SK-N-SH treated with all-trans-retinoic acid at 6 μM for 48 hours (cell line): ENCODE results near the gene MAPK10.
"Not testable (repeated sequence)": the region's sequence is repeated elsewhere in the genome, so short reads cannot be mapped to it uniquely, and the experiment has no call there.

Source experiments
- ATAC-seq: fragments of 200-7000 bp; cut with Tn5 transposase; 3 replicates; pipeline ENCODE4 v1.9.1; 2020; ENCODE audit warnings: mild to moderate bottlenecking, moderate library complexity
- ARNTL ChIP-seq: fragments of 450-650 bp; formaldehyde crosslinking; IDR thresholded peaks from 2 replicates; pipeline ENCODE4 v1.5.0; 2020; ENCODE audit warnings: low read depth, mild to moderate bottlenecking, moderate library complexity, borderline replicate concordance
- BACH2 ChIP-seq: fragments of 250-450 bp; sonication (Bioruptor Pico); IDR thresholded peaks from 2 replicates; pipeline ENCODE4 v1.9.0; 2021; ENCODE audit warnings: mild to moderate bottlenecking, borderline replicate concordance
- CREB5 ChIP-seq: fragments of 250-450 bp; sonication (Bioruptor Pico); IDR thresholded peaks from 2 replicates; pipeline ENCODE4 v1.5.1; 2020; ENCODE audit warnings: low read depth, mild to moderate bottlenecking, moderate library complexity
- CSDC2 ChIP-seq: fragments of 250-450 bp; sonication (Bioruptor Pico); IDR thresholded peaks from 2 replicates; pipeline ENCODE4 v1.5.0; 2020; ENCODE audit warnings: mild to moderate bottlenecking, moderate library complexity
- CSRNP3 ChIP-seq: fragments of 250-450 bp; sonication (Bioruptor Pico); IDR thresholded peaks from 2 replicates; pipeline ENCODE4 v1.5.1; 2021; ENCODE audit warnings: mild to moderate bottlenecking, moderate library complexity
- ESRRG ChIP-seq: fragments of 250-450 bp; sonication (Bioruptor Pico); IDR thresholded peaks from 2 replicates; pipeline ENCODE4 v1.6.1; 2021; ENCODE audit warnings: mild to moderate bottlenecking
- GLIS3 ChIP-seq: fragments of 250-450 bp; sonication (Bioruptor Pico); IDR thresholded peaks from 2 replicates; pipeline ENCODE4 v1.5.0; 2020; ENCODE audit warnings: mild to moderate bottlenecking, moderate library complexity
- ISL1 ChIP-seq: fragments of 250-450 bp; sonication (Bioruptor Pico); IDR thresholded peaks from 2 replicates; pipeline ENCODE4 v2.1.2; 2022; ENCODE audit warnings: mild to moderate bottlenecking, moderate library complexity
- OSR1 ChIP-seq: fragments of 250-450 bp; sonication (Bioruptor Pico); IDR thresholded peaks from 2 replicates; pipeline ENCODE4 v1.8.0; 2022; ENCODE audit warnings: moderate library complexity, mild to moderate bottlenecking, inconsistent platforms
- POU6F1 ChIP-seq: fragments of 250-450 bp; sonication (Bioruptor Pico); IDR thresholded peaks from 2 replicates; pipeline ENCODE4 v1.8.0; 2021; ENCODE audit warnings: low read depth, mild to moderate bottlenecking, moderate library complexity, borderline replicate concordance
- PPARA ChIP-seq: fragments of 250-450 bp; sonication (Bioruptor Pico); IDR thresholded peaks from 2 replicates; pipeline ENCODE4 v1.5.0; 2020; ENCODE audit warnings: mild to moderate bottlenecking, borderline replicate concordance
- RARB ChIP-seq: fragments of 250-450 bp; sonication (Bioruptor Pico); IDR thresholded peaks from 2 replicates; pipeline ENCODE4 v1.8.0; 2021; ENCODE audit warnings: mild to moderate bottlenecking, moderate library complexity
- SNAI2 ChIP-seq: fragments of 250-450 bp; sonication (Bioruptor Pico); IDR thresholded peaks from 2 replicates; pipeline ENCODE4 v1.5.0; 2020; ENCODE audit warnings: mild to moderate bottlenecking, moderate library complexity
- TCF4 ChIP-seq: fragments of 250-450 bp; sonication (Bioruptor Pico); IDR thresholded peaks from 2 replicates; pipeline ENCODE4 v1.8.0; 2021; ENCODE audit warnings: mild to moderate bottlenecking, moderate library complexity, borderline replicate concordance
- TOX ChIP-seq: fragments of 250-450 bp; sonication (Bioruptor Pico); IDR thresholded peaks from 2 replicates; pipeline ENCODE4 v1.8.0; 2021; ENCODE audit warnings: mild to moderate bottlenecking, moderate library complexity, borderline replicate concordance
- ZFP3 ChIP-seq: fragments of 250-450 bp; sonication (Bioruptor Pico); IDR thresholded peaks from 2 replicates; pipeline ENCODE4 v1.5.0; 2020; ENCODE audit warnings: mild to moderate bottlenecking, moderate library complexity
- ZFP30 ChIP-seq: fragments of 450-650 bp; formaldehyde crosslinking; IDR thresholded peaks from 2 replicates; pipeline ENCODE4 v1.5.0; 2022; ENCODE audit warnings: mild to moderate bottlenecking, moderate library complexity
- ZNF565 ChIP-seq: fragments of 450-650 bp; formaldehyde crosslinking; conservative IDR thresholded peaks from 2 replicates; pipeline ENCODE4 v1.5.0; 2020; ENCODE audit warnings: low read depth, mild to moderate bottlenecking, moderate library complexity
- ZNF70 ChIP-seq: fragments of 450-650 bp; formaldehyde crosslinking; IDR thresholded peaks from 2 replicates; pipeline ENCODE4 v1.5.0; 2020; ENCODE audit warnings: mild to moderate bottlenecking, moderate library complexity

The MAPK10 gene

GRCh38 chr4:86096373-86096772, 263.5 kb downstream of the MAPK10 start:
- no peak for TF ChIP-seq RARB (CRISPR knock-in tag)
- no peak for TF ChIP-seq BACH2 (CRISPR knock-in tag)
- TF ChIP-seq POU6F1 (CRISPR knock-in tag) = no peak
- TF ChIP-seq, all 23 proteins: peak for 0
- no peak for ATAC-seq

GRCh38 chr4:86092684-86093083, 267.2 kb downstream of the MAPK10 start:
- peak; percentile 92 for ATAC-seq
- TF ChIP-seq ISL1 (CRISPR knock-in tag) (peak; percentile 83), GLIS3 (no peak)

- TF ChIP-seq CSRNP3 (CRISPR knock-in tag) = no peak
- TF ChIP-seq ESRRG (CRISPR knock-in tag) = no peak
- no peak for ATAC-seq
Measured at GRCh38 chr4:86091201-86091600, 268.7 kb downstream of the MAPK10 start.

- TF ChIP-seq BACH2 (CRISPR knock-in tag) = no peak
- no peak for TF ChIP-seq RARB (CRISPR knock-in tag)
- no peak for TF ChIP-seq ZNF70 (CRISPR knock-in tag)
- no peak for TF ChIP-seq CSDC2 (CRISPR knock-in tag)
- no peak for TF ChIP-seq ZNF565
- no peak for TF ChIP-seq ARNTL (CRISPR knock-in tag)
- no peak for TF ChIP-seq ZFP30 (CRISPR knock-in tag)
- TF ChIP-seq, all 23 proteins: peak for 0
- ATAC-seq = no peak
Measured at GRCh38 chr4:86089781-86090323, 270.0 kb downstream of the MAPK10 start.

- TF ChIP-seq ESRRG (CRISPR knock-in tag) (no peak), TCF4 (no peak), CSDC2 (CRISPR knock-in tag) (no peak), ISL1 (CRISPR knock-in tag) (no peak), TOX (CRISPR knock-in tag) (no peak), ZFP3 (no peak), ZFP30 (CRISPR knock-in tag) (no peak), ZNF565 (no peak), SNAI2 (CRISPR knock-in tag) (no peak), OSR1 (no peak)
- ATAC-seq = no peak
Measured at GRCh38 chr4:86089053-86089452, 270.8 kb downstream of the MAPK10 start.

- ATAC-seq = not testable (repeated sequence)
Measured at GRCh38 chr4:86075796-86076195, 284.1 kb downstream of the MAPK10 start.

GRCh38 chr4:86060341-86060740, 299.5 kb downstream of the MAPK10 start:
- ATAC-seq = no peak
- TF ChIP-seq ESRRG (CRISPR knock-in tag) = no peak
- no peak for TF ChIP-seq CREB5
- TF ChIP-seq CSRNP3 (CRISPR knock-in tag) = no peak
- no peak for TF ChIP-seq ARNTL (CRISPR knock-in tag)
- TF ChIP-seq PPARA (CRISPR knock-in tag) = no peak
- no peak for TF ChIP-seq BACH2 (CRISPR knock-in tag)
- TF ChIP-seq POU6F1 (CRISPR knock-in tag) = no peak
- no peak for TF ChIP-seq TCF4
